ENCODE data around the gene ARSB. TPM values are rescaled to one million over a fixed set of nuclear protein-coding genes. Genes with fewer than 3 reads are reported as not detected.

Gene ARSB
- total RNA-seq, 1 donor = 32.7 TPM

DNA sequence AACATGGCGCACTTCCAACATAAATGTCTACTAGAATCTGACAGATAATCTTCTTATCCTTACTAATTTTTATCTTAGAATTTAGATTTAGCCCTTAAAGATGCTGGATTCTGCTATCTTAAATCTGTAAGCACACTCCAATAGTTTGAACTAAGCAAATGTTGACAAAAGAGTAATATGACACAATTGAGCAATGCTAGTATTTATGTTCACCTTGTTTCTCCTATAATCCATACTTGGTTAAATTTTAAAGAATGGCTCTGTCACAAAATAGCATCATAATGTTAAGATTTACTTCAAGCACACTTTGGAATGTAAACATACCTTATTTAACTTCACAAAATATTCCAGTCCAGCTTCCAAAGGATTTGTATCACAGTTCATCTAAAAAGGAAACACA, 38.8 kb upstream of the ARSB start:
- H3K4me3 ChIP-seq (ENCODE audit: low read depth, low read length) = no peak overlapping the region
- DNase-seq (ENCODE audit: low read depth) = no peak
- TF ChIP-seq, protein P1, sequence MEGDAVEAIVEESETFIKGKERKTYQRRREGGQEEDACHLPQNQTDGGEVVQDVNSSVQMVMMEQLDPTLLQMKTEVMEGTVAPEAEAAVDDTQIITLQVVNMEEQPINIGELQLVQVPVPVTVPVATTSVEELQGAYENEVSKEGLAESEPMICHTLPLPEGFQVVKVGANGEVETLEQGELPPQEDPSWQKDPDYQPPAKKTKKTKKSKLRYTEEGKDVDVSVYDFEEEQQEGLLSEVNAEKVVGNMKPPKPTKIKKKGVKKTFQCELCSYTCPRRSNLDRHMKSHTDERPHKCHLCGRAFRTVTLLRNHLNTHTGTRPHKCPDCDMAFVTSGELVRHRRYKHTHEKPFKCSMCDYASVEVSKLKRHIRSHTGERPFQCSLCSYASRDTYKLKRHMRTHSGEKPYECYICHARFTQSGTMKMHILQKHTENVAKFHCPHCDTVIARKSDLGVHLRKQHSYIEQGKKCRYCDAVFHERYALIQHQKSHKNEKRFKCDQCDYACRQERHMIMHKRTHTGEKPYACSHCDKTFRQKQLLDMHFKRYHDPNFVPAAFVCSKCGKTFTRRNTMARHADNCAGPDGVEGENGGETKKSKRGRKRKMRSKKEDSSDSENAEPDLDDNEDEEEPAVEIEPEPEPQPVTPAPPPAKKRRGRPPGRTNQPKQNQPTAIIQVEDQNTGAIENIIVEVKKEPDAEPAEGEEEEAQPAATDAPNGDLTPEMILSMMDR (IDR thresholded peaks at IDR 0.05; ENCODE audit: insufficient read depth, low read length) = no peak

DNA sequence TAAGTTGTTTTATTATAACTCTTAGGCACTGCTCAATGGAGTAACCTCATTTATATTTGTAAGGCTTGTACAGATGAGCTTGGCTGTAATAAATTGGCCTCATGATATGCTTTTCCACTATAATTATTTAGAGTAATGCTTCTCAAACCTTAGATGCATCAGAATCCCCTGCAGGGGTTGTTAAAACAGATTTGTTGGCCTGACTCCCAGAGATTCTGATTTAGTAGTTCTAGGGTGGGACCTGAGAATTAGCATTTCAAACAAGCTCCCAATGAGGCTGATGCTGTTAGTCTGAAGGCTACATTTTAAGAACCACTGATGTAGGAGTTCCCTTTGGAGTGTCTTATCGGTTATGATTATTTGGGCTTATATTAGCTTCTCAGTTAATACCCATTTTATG, 38.2 kb upstream of the ARSB start:
- DNase-seq (ENCODE audit: low read depth) = no peak
- H3K4me3 ChIP-seq (ENCODE audit: low read depth, low read length) = no peak overlapping the region
- TF ChIP-seq, protein P1 (IDR thresholded peaks at IDR 0.05; ENCODE audit: insufficient read depth, low read length) = no peak

GRCh38 chr5:79022771-79023170, 37.7 kb upstream of the ARSB start:
- H3K4me3 ChIP-seq (ENCODE audit: low read depth, low read length) = no peak overlapping the region
- no peak for DNase-seq (ENCODE audit: low read depth)
- TF ChIP-seq, protein P1 (IDR thresholded peaks at IDR 0.05; ENCODE audit: insufficient read depth, low read length) = no peak

GRCh38 chr5:79021753-79022152, 36.6 kb upstream of the ARSB start:
- TF ChIP-seq, protein P1 (IDR thresholded peaks at IDR 0.05; ENCODE audit: insufficient read depth, low read length) = no peak
- no peak for DNase-seq (ENCODE audit: low read depth)
- H3K4me3 ChIP-seq (ENCODE audit: low read depth, low read length) = no peak overlapping the region

DNA sequence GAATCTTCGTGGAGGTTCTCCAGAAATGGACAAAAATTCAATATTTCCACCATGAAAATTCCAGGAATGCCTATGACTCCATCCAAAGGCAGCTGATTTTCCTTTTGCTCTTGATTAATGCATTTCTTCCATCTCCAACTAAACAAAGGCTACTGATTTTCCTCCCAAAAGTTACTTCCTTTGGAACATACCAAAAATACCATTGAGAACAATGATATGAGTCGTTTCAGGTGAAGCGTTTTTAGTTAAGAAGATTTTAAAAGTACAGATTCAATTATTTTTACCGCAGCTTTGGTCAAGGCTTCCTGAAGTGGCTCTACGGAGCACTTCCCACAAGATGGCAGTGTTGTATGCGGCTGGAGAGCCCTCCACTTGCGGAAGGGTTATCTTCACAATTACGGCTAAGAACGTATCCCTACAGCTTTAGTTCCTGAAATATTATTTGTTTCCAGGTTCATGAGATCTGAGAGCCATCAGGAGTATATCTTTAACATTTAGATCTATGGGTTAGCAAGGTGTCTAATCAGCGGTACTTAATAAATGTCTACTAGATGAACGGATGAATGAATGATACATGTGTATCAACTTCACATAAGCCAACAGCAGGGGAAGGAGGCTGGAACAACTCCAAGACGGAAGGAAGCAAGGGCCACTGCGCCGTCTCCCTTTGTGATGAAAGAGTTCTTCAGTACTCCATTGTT, 35.9 kb upstream of the ARSB start:
- H3K4me3 ChIP-seq (ENCODE audit: low read depth, low read length) = no peak overlapping the region
- DNase-seq (ENCODE audit: low read depth) = peak; percentile 83
- TF ChIP-seq, protein P1 (IDR thresholded peaks at IDR 0.05; ENCODE audit: insufficient read depth, low read length) = peak; percentile 89

DNA sequence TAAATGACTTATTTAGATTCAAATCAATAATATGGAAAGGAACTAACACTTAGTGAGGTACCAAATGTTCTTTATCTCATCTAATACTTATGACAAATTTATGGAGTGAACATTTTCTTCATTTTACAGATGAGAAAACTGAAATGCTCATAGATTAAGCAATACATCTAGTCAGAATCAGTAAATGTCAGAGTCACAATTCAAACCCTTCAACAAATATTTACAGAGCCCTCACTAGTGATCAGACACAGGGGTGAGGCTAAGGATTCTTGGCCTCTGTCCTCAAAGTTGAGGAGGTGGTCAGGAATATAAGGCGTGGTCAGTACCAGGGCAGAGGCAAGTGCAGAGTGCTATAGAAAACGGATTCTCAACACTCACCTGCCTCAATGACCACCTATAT, 29.5 kb upstream of the ARSB start:
- TF ChIP-seq, protein P1 (IDR thresholded peaks at IDR 0.05; ENCODE audit: insufficient read depth, low read length) = no peak
- DNase-seq (ENCODE audit: low read depth) = no peak
- H3K4me3 ChIP-seq (ENCODE audit: low read depth, low read length) = no peak overlapping the region

GRCh38 chr5:79011869-79012268, 26.8 kb upstream of the ARSB start:
- H3K4me3 ChIP-seq (ENCODE audit: low read depth, low read length) = no peak overlapping the region
- TF ChIP-seq, protein P1 (IDR thresholded peaks at IDR 0.05; ENCODE audit: insufficient read depth, low read length) = no peak
- DNase-seq (ENCODE audit: low read depth) = no peak
